Natural killer cell (primary cell): ENCODE data around the gene LY9. TPM values are rescaled to one million over a fixed set of nuclear protein-coding genes. Genes with fewer than 3 reads are reported as not detected.
A peak's percentile ranks its signal among the peaks of the same experiment; 100 is the strongest.

Source experiments
- ATAC-seq, 3 donors: fragments of 150-1000 bp in 2 of 3; fragments of 200-7000 bp in 1 of 3; cut with Tn5 transposase; 1 replicate in 1 of 3; 2 replicates in 2 of 3; pipeline ENCODE4 v1.10.0; 2021; ENCODE audit warnings: mild to moderate bottlenecking in 2 of 3, moderate library complexity in 2 of 3
- DNase-seq, 2 donors: peaks; one replicate each; pipeline versions ENCODE4 v3.0.0 to v3.0.0-alpha.2; 2013 to 2021; ENCODE audit warnings: mixed read lengths in 1 of 2
- H3K27ac ChIP-seq: one replicate; pipeline ENCODE4 v1.5.1; 2013; ENCODE audit warnings: mild to moderate bottlenecking, low read length
- H3K27me3 ChIP-seq: one replicate; pipeline ENCODE4 v1.6.1; 2013; ENCODE audit warnings: low read length; ENCODE audit not compliant: control insufficient read depth, insufficient read depth
- H3K36me3 ChIP-seq: one replicate; pipeline ENCODE4 v1.6.1; 2013; ENCODE audit warnings: low read length; ENCODE audit not compliant: control insufficient read depth, insufficient read depth
- H3K4me1 ChIP-seq: one replicate; pipeline ENCODE4 v1.6.1; 2013; ENCODE audit warnings: low read length; ENCODE audit not compliant: control insufficient read depth, insufficient read depth
- H3K4me3 ChIP-seq: one replicate; pipeline ENCODE4 v1.5.1; 2013; ENCODE audit warnings: low read length
- H3K9me3 ChIP-seq: one replicate; pipeline ENCODE4 v1.6.1; 2013; ENCODE audit warnings: low read length; ENCODE audit not compliant: control insufficient read depth, insufficient read depth
- H3K27ac Mint-ChIP-seq, 2 donors: one replicate each; pipeline ENCODE4 v1.8.0; 2022; ENCODE audit warnings: mild to moderate bottlenecking in 2 of 2, mixed read lengths in 2 of 2, moderate library complexity in 1 of 2
- H3K27me3 Mint-ChIP-seq, 2 donors: one replicate each; pipeline ENCODE4 v1.8.0; 2022; ENCODE audit warnings: low read depth in 2 of 2, mixed read lengths in 2 of 2
- H3K36me3 Mint-ChIP-seq: one replicate; pipeline ENCODE4 v1.8.0; 2022; ENCODE audit warnings: mixed read lengths
- H3K4me1 Mint-ChIP-seq, 2 donors: one replicate each; pipeline ENCODE4 v1.8.0; 2022; ENCODE audit warnings: mixed read lengths in 2 of 2
- H3K4me3 Mint-ChIP-seq: one replicate; pipeline ENCODE4 v1.8.0; 2022; ENCODE audit warnings: mild to moderate bottlenecking, moderate library complexity, mixed read lengths
- H3K9me3 Mint-ChIP-seq, 2 donors: one replicate each; pipeline ENCODE4 v1.8.0; 2022; ENCODE audit warnings: mixed read lengths in 2 of 2
- WGBS: methylation state at CpG from one replicate; pipeline ENCODE4 v1.1.7; 2013; ENCODE audit warnings: missing lambda C conversion rate; ENCODE audit not compliant: insufficient coverage; 5-methylcytosine and 5-hydroxymethylcytosine counted together
- intact Hi-C: fragments of 100-400 bp; cut with micrococcal nuclease; formaldehyde crosslinking; loops from one replicate; pipeline ENCODE4 v1.14.2; 2022
- total RNA-seq, 4 donors: library from RNA; stranded (reverse); fragments of 120-200 nt in 1 of 4; gene quantifications; one replicate each; pipeline versions ENCODE4 v1.2.3 to v1.2.4, GENCODE V29; 2013 to 2022
- TF ChIP-seq, protein P1 (sequence below): fragments of 200-600 bp; IDR thresholded peaks from one replicate; pipeline ENCODE4 v1.8.0; 2022; ENCODE audit warnings: antibody characterized with exemption

Gene LY9
- total RNA-seq, 3 donors from 2014 or later (not counting 1 experiment from before 2014, with no cell fraction given) = 30.3 to 47.1 (median 34.4) TPM

DNA sequence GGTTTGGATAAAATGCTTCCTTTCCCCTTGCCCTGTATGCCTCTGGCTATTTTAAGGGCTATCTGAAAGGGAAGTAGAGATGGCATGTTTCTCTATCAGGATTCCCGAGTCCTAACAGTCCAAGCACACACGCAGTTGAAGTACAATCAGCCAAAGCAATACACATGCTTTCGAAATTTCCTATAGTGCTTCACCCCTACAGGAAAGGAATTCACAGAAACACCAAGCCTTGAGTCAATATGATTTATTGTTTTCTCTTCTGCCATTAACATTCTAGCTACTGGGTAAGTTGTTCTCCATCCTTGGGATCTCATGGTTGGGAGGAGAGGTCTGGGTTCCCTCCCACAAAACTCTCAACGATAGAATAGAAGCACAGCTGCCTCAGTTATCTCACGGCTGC, 80.3 kb downstream of the LY9 start:
- H3K27me3 ChIP-seq = no peaks in the 10 kb centered on the region
- Mint-ChIP-seq H3K4me3 (no peak overlapping the region), H3K36me3 (no peaks in the 10 kb centered on the region), H3K4me1 (peaks cover 16 to 17% of the 10 kb centered on the region in 2 donors), H3K9me3 (no peaks in the 10 kb centered on the region), H3K27me3 (no peaks in the 10 kb centered on the region), H3K27ac (no peak overlapping the region)
- H3K4me1 ChIP-seq = peaks cover 16% of the 10 kb centered on the region
- no peak overlapping the region for H3K27ac ChIP-seq
- H3K36me3 ChIP-seq = no peaks in the 10 kb centered on the region
- TF ChIP-seq, protein P1, sequence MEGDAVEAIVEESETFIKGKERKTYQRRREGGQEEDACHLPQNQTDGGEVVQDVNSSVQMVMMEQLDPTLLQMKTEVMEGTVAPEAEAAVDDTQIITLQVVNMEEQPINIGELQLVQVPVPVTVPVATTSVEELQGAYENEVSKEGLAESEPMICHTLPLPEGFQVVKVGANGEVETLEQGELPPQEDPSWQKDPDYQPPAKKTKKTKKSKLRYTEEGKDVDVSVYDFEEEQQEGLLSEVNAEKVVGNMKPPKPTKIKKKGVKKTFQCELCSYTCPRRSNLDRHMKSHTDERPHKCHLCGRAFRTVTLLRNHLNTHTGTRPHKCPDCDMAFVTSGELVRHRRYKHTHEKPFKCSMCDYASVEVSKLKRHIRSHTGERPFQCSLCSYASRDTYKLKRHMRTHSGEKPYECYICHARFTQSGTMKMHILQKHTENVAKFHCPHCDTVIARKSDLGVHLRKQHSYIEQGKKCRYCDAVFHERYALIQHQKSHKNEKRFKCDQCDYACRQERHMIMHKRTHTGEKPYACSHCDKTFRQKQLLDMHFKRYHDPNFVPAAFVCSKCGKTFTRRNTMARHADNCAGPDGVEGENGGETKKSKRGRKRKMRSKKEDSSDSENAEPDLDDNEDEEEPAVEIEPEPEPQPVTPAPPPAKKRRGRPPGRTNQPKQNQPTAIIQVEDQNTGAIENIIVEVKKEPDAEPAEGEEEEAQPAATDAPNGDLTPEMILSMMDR = no peak
- no peaks in the 10 kb centered on the region for H3K9me3 ChIP-seq
- WGBS = 85% methylated on average over 4 of the region's 5 CpGs
- no peak for DNase-seq
- intact Hi-C loops = loop anchor here (5.0 kb wide), 3 partner anchors 76 to 194 kb away; partner anchors contain the start of gene ITLN2
- H3K4me3 ChIP-seq = no peak overlapping the region
- no peak for ATAC-seq

DNA sequence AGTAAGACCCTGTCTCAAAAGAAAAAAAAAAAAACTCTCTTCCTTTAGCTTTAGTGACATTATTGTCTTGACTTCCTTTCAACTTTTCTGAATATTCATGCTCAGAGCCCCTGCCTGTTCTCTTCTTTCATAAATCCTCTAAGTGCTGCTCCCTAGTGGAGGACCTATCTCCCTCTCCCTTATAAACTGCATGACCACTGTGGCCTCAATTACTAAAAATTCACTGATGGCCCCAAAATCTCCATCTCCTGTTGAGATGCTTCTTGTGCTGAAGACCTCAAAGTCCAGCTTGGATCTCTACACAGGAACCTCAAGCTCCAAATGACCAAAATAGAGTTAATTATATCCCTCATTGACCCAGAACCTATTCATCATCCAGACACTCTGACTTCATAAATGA, 81.2 kb downstream of the LY9 start:
- no peaks in the 10 kb centered on the region for H3K27me3 Mint-ChIP-seq
- DNase-seq (peak in 1 of 2 donors; percentile 75), ATAC-seq (peak; percentile 82 to 97 (median 91))
- Histone ChIP-seq H3K36me3 (no peaks in the 10 kb centered on the region), H3K9me3 (no peaks in the 10 kb centered on the region), H3K27me3 (no peaks in the 10 kb centered on the region), H3K27ac (no peak overlapping the region), H3K4me3 (no peak overlapping the region), H3K4me1 (peaks cover 16% of the 10 kb centered on the region)
- TF ChIP-seq, protein P1 = peak; percentile 73
- no peaks in the 10 kb centered on the region for H3K9me3 Mint-ChIP-seq
- peaks cover 16 to 17% of the 10 kb centered on the region in 2 donors for H3K4me1 Mint-ChIP-seq
- intact Hi-C loops = loop anchor here (1.0 to 5.0 kb wide), 5 partner anchors 42 to 195 kb away; partner anchors contain the start of gene ITLN2
- no peak overlapping the region for H3K4me3 Mint-ChIP-seq
- H3K36me3 Mint-ChIP-seq = no peaks in the 10 kb centered on the region
- H3K27ac Mint-ChIP-seq = peak overlapping the region in 1 of 2 donors; percentile 14

Other genes starting within 250 kb of the LY9 start
- 10 to 100 TPM; 11.1 to 56.7 (median 12.9) TPM for gene CD84, start 216.7 kb upstream of the LY9 start, total RNA-seq
- gene SLAMF1, start 149.1 kb upstream of the LY9 start, total RNA-seq = 1 to 10 TPM; 1.1 to 3.5 (median 2.1) TPM
- gene CD48, start 84.4 kb upstream of the LY9 start, total RNA-seq = 100 to 1,000 TPM; 213 to 249 (median 223) TPM
- gene SLAMF7, start 56.9 kb upstream of the LY9 start, total RNA-seq = 100 to 1,000 TPM; 191 to 301 (median 227) TPM
- 100 to 1,000 TPM; 131 to 193 (median 150) TPM for gene CD244, start 66.7 kb downstream of the LY9 start, total RNA-seq
- gene ITLN1, start 89.0 kb downstream of the LY9 start, total RNA-seq = not detected
- not detected for gene ITLN2, start 158.6 kb downstream of the LY9 start, total RNA-seq
- gene F11R, start 225.0 kb downstream of the LY9 start, total RNA-seq = 10 to 100 TPM; 27.8 to 34.6 (median 30.2) TPM
- 10 to 100 TPM; 31.8 to 36.3 (median 34.3) TPM for gene TSTD1, start 242.8 kb downstream of the LY9 start, total RNA-seq
- 100 to 1,000 TPM; 113 to 121 (median 114) TPM for gene USF1, start 249.8 kb downstream of the LY9 start, total RNA-seq